ENCODE data around the gene ACTL6B.
"Not testable (repeated sequence)": the region's sequence is repeated elsewhere in the genome, so short reads cannot be mapped to it uniquely, and the experiment has no call there.

Gene ACTL6B

GRCh38 chr7:100671353-100672327 is 15.4 kb upstream of the ACTL6B start:
- no peak for DNase-seq

- no peak for DNase-seq
Measured at GRCh38 chr7:100670074-100670473, 13.8 kb upstream of the ACTL6B start.

- DNase-seq: not testable (repeated sequence)
Measured at GRCh38 chr7:100669106-100669505, 12.9 kb upstream of the ACTL6B start.

GRCh38 chr7:100668069-100668449 is 11.8 kb upstream of the ACTL6B start:
- DNase-seq: no peak

GRCh38 chr7:100667331-100668068 is 11.3 kb upstream of the ACTL6B start:
- no peak for DNase-seq

GRCh38 chr7:100665168-100665726 is 9.0 kb upstream of the ACTL6B start:
- no peak for DNase-seq

- DNase-seq: peak; percentile 36
Measured at GRCh38 chr7:100662194-100662776, 6.0 kb upstream of the ACTL6B start.

- no peak for DNase-seq
Measured at GRCh38 chr7:100654908-100655831, 1.1 kb downstream of the ACTL6B start.

GRCh38 chr7:100649826-100650565 is 6.3 kb downstream of the ACTL6B start:
- no peak for DNase-seq

GRCh38 chr7:100642534-100642907 is 13.7 kb downstream of the ACTL6B start:
- DNase-seq: no peak

- no peak for DNase-seq
Measured at GRCh38 chr7:100641860-100642533, 14.3 kb downstream of the ACTL6B start.

GRCh38 chr7:100641463-100641859 is 14.8 kb downstream of the ACTL6B start, which contains the start of gene TFR2:
TSS of gene TFR2 (minus strand) at chr7:100641552. CDS start at chr7:100641509, 43 bp downstream.
- DNase-seq: no peak

- DNase-seq: no peak
Measured at GRCh38 chr7:100640517-100641440, 15.5 kb downstream of the ACTL6B start.

- no peak for DNase-seq
Measured at GRCh38 chr7:100639995-100640516, 16.2 kb downstream of the ACTL6B start.

- no peak for DNase-seq
Measured at GRCh38 chr7:100632951-100633717, 23.1 kb downstream of the ACTL6B start.

GRCh38 chr7:100630066-100630465 is 26.2 kb downstream of the ACTL6B start:
- DNase-seq: no peak

GRCh38 chr7:100629117-100629716 is 27.0 kb downstream of the ACTL6B start:
- no peak for DNase-seq

GRCh38 chr7:100627238-100627549 is 29.1 kb downstream of the ACTL6B start:
- no peak for DNase-seq
